Cardiac fibroblast (primary cell): ENCODE data around the gene STAB1.

ENCODE experiments used
- DNase-seq, 2 donors: peaks; one replicate each; pipeline versions ENCODE4 v3.0.0 to v3.0.0-alpha.2; 2010; ENCODE audit warnings: low read depth in 2 of 2
- H3K4me3 ChIP-seq, 2 donors: replicated peaks in 1 of 2; 1 replicate in 1 of 2; 2 replicates in 1 of 2; pipeline ENCODE4 v1.5.1; 2011; ENCODE audit warnings: low read depth in 2 of 2, low read length in 2 of 2, mild to moderate bottlenecking in 2 of 2, moderate library complexity in 1 of 2
- CTCF ChIP-seq: IDR thresholded peaks from one replicate; pipeline ENCODE4 v1.5.1; 2011; ENCODE audit warnings: low read depth, mild to moderate bottlenecking, low read length, inconsistent platforms

The STAB1 gene

GRCh38 chr3:52517796-52518722, 22.9 kb downstream of the STAB1 start:
- no peak for DNase-seq
- TF ChIP-seq CTCF, result no peak
- no peak overlapping the region for H3K4me3 ChIP-seq

- DNase-seq, result no peak
- peak overlapping the region in 1 of 2 donors; percentile 30 for H3K4me3 ChIP-seq
- no peak for TF ChIP-seq CTCF
Measured at GRCh38 chr3:52518723-52519444, 23.7 kb downstream of the STAB1 start.

GRCh38 chr3:52519445-52520140, 24.5 kb downstream of the STAB1 start:
- no peak for DNase-seq
- no peak for TF ChIP-seq CTCF
- H3K4me3 ChIP-seq, result no peak overlapping the region

- no peak for DNase-seq
- H3K4me3 ChIP-seq, result no peak overlapping the region
- no peak for TF ChIP-seq CTCF
Measured at GRCh38 chr3:52520141-52520667, 25.1 kb downstream of the STAB1 start.

GRCh38 chr3:52520716-52521487, 25.8 kb downstream of the STAB1 start:
- no peak for DNase-seq
- no peak for TF ChIP-seq CTCF
- H3K4me3 ChIP-seq, result no peak overlapping the region

GRCh38 chr3:52521488-52521824, 26.3 kb downstream of the STAB1 start:
- no peak overlapping the region for H3K4me3 ChIP-seq
- no peak for TF ChIP-seq CTCF
- DNase-seq, result no peak
